Heart left ventricle (tissue), 13 donors: Measurements from ENCODE around the gene NLRP13.

ENCODE experiments used
- POLR2A ChIP-seq, 2 donors: fragments of 450-650 bp; IDR thresholded peaks; one replicate each; pipeline ENCODE4 v1.6.1; 2017; ENCODE audit warnings: antibody characterized with exemption in 2 of 2, mild to moderate bottlenecking in 2 of 2, moderate library complexity in 2 of 2
- TF ChIP-seq, protein P1 (sequence below), 12 donors: fragments of 200-600 bp; sonication (generic) in 4 of 12; IDR thresholded peaks; one replicate each; pipeline versions ENCODE4 v1.5.0 to v1.8.0; 2018 to 2022; ENCODE audit warnings: antibody characterized with exemption in 12 of 12, mild to moderate bottlenecking in 5 of 12
- donor health status: ischemic (EF 13 %, LVEDD 7.1; RV severe dilation, severe dysfunction).
- donor health status: DM: no; HTN: yes; CAD: no.
- donor health status: DM: no; HTN: no; CAD: no.
- donor health status: ischemic (EF 25% LVEDD 6.9; RV normal size, moderate dysfunction).
- donor health status: ischemic (EF 25% LVEDD 5.7; RV mildly dilated, moderate dysfunction).
- donor health status: ischemic (EF 35%, LVEDD 5.7; RV mildly dilated, moderate dysfunction).
- donor health status: nonischemic (EF 11% LVEDD 7.7; RV severe dilation, severe dysfunction).
- donor health status: DM: yes; HTN: yes; CAD: no.
- donor health status: PGD.
- donor health status: ischemic (EF 29% LVEDD 5.4; RV normal size, mild dysfunction).
- donor health status: nonischemic (EF 23%, LVEDD 6.1; RV moderate dilation, normal function).

GRCh38 chr19:55857974-55858373 lies 74.2 kb downstream of the NLRP13 start:
- TF ChIP-seq, protein P1, sequence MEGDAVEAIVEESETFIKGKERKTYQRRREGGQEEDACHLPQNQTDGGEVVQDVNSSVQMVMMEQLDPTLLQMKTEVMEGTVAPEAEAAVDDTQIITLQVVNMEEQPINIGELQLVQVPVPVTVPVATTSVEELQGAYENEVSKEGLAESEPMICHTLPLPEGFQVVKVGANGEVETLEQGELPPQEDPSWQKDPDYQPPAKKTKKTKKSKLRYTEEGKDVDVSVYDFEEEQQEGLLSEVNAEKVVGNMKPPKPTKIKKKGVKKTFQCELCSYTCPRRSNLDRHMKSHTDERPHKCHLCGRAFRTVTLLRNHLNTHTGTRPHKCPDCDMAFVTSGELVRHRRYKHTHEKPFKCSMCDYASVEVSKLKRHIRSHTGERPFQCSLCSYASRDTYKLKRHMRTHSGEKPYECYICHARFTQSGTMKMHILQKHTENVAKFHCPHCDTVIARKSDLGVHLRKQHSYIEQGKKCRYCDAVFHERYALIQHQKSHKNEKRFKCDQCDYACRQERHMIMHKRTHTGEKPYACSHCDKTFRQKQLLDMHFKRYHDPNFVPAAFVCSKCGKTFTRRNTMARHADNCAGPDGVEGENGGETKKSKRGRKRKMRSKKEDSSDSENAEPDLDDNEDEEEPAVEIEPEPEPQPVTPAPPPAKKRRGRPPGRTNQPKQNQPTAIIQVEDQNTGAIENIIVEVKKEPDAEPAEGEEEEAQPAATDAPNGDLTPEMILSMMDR (IDR thresholded peaks at IDR 0.05), result no peak
- TF ChIP-seq POLR2A (IDR thresholded peaks at IDR 0.05), result no peak
